Panc1 (cell line): ENCODE measurements around the gene XRCC4. TPM values are rescaled to one million over a fixed set of nuclear protein-coding genes. Genes with fewer than 3 reads are reported as not detected.

Experiments
- ATAC-seq: fragments of 200-7000 bp; cut with Tn5 transposase; 2 replicates; pipeline ENCODE4 v1.9.1; 2020; ENCODE audit warnings: mild to moderate bottlenecking, moderate library complexity
- BruUV-seq: library from RNA; stranded (reverse); fragments of 400-500 nt; replicated peaks from 2 replicates; lab custom pipeline; 2021; lab: Mats Ljungman, UMichigan
- CTCF ChIA-PET: fragments of 300-600 bp; sonication (Branson Sonifier 250); formaldehyde crosslinking; loops from one replicate; lab custom pipeline; 2022; ENCODE audit warnings: antibody characterized with exemption; lab: Charles Lee
- POLR2A ChIA-PET: fragments of 300-600 bp; sonication (Branson Sonifier 250); formaldehyde crosslinking; loops from one replicate; lab custom pipeline; 2022; ENCODE audit warnings: antibody characterized with exemption; lab: Charles Lee
- DNase-seq: peaks from one replicate; pipeline ENCODE4 v3.0.0-alpha.2; 2010; ENCODE audit warnings: low read depth, low spot score
- H3K27ac ChIP-seq: 2 replicates; pipeline ENCODE4 v1.5.1; 2011; ENCODE audit warnings: mild to moderate bottlenecking, low read length, inconsistent platforms
- H3K27me3 ChIP-seq: fragments of 200-500 bp; sonication (Bioruptor generic); 2 replicates; pipeline ENCODE4 v1.6.0; 2014; ENCODE audit warnings: low read length, inconsistent platforms; ENCODE audit not compliant: control insufficient read depth, insufficient read depth
- H3K36me3 ChIP-seq: fragments of 200-500 bp; sonication (Bioruptor generic); 2 replicates; pipeline ENCODE4 v1.5.1; 2014; ENCODE audit warnings: inconsistent platforms, mild to moderate bottlenecking, low read length, moderate library complexity; ENCODE audit not compliant: control insufficient read depth, insufficient read depth
- H3K4me1 ChIP-seq: 2 replicates; pipeline ENCODE4 v1.5.1; 2011; ENCODE audit warnings: inconsistent platforms, mild to moderate bottlenecking, low read length, moderate library complexity; ENCODE audit not compliant: control insufficient read depth, insufficient read depth
- H3K4me3 ChIP-seq, 2 experiments: 2 replicates each; pipeline ENCODE4 v1.5.1; 2011 to 2012; ENCODE audit warnings: low read depth in 2 of 2, low read length in 2 of 2, mild to moderate bottlenecking in 2 of 2, inconsistent platforms in 1 of 2, moderate library complexity in 1 of 2
- H3K9me3 ChIP-seq: fragments of 200-500 bp; sonication (Bioruptor generic); 2 replicates; pipeline ENCODE4 v1.5.1; 2014; ENCODE audit warnings: low read depth, mild to moderate bottlenecking, inconsistent platforms, low read length, moderate library complexity; ENCODE audit not compliant: control insufficient read depth, insufficient read depth
- POLR2AphosphoS5 ChIP-seq: IDR thresholded peaks from 2 replicates; pipeline ENCODE4 v1.6.1; 2012; ENCODE audit warnings: mild to moderate bottlenecking, low read depth, low read length, moderate library complexity
- SIN3A ChIP-seq: IDR thresholded peaks from 2 replicates; pipeline ENCODE4 v1.6.1; 2012; ENCODE audit warnings: low read depth, mild to moderate bottlenecking, low read length, moderate library complexity, borderline replicate concordance; ENCODE audit not compliant: insufficient read depth
- TCF7L2 ChIP-seq: IDR thresholded peaks from 2 replicates; pipeline ENCODE4 v1.6.1; 2011; ENCODE audit warnings: mild to moderate bottlenecking, low read depth, low read length, inconsistent platforms
- in situ Hi-C: cut with HindIII; loops from 2 replicates; pipeline ENCODE4 v1.10.0; 2016; ENCODE audit warnings: low sequenced_read_pairs, low pct_unique_long_range_greater_than_20kb
- intact Hi-C: fragments of 100-400 bp; cut with micrococcal nuclease; formaldehyde crosslinking; loops from one replicate; pipeline ENCODE4 v1.10.0; 2022; ENCODE audit not compliant: unreplicated experiment
- total RNA-seq: library from RNA; stranded (reverse); gene quantifications from one replicate; pipeline ENCODE4 v1.2.1, GENCODE V29; 2021; ENCODE audit not compliant: unreplicated experiment
- TF ChIP-seq, protein P1 (sequence below), 2 experiments: IDR thresholded peaks; 2 replicates each; pipeline ENCODE4 v1.6.1; 2011 to 2012; ENCODE audit warnings: low read depth in 2 of 2, control low read depth in 1 of 2, low read length in 1 of 2, mild to moderate bottlenecking in 1 of 2, moderate library complexity in 1 of 2; ENCODE audit not compliant: insufficient read depth in 1 of 2
- TF ChIP-seq, protein P2 (sequence below): fragments of 450-650 bp; IDR thresholded peaks from 2 replicates; pipeline ENCODE4 v1.5.1; 2017; ENCODE audit warnings: mild to moderate bottlenecking

The XRCC4 gene
- total RNA-seq, 1 experiment from 2014 or later, result 12.5 TPM

DNA sequence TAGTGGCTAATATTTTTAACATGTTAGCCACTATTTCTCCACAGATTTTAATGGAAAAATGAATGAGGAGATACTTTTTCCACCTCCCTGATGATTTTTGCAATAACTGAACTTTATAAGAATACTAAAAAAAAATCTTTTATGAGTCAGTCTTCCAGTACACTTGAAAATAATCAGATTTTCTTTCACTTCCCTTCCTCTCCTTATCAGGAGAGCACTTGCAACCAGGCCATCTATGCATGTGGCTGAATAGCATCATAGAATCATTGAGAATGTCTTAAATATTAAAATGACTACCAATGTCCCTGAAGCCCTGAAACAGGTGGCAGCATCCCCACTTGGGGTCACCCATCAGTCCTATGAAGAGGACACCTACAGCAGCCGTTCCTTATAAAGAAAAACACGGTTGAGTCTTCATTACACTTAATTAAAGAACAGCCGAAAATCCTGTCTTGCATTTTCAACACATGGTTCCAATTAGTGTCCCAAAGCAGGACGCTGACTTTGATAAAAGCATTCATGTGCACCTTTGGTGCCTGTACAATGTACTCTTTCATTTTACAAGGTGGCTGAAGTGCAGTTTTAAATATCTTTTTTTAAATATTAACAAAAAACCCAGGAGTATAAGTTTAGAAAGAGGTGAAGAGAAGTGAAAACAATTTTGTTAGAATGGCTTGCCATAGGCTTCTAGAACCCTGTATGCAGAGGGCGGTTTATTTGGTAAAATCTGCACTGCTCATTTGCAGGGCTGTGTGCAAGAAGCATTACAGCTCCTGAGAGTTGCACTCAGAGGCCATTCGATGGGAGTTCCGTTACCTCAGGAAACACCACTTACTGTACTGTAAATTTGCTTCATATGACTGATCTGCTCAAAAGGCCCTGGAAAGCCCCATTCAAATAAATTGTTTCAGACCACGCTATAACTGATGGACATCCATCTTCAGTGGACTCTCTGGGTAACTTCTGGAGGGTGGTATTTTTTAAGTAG, 287.3 kb downstream of the XRCC4 start:
- H3K4me1 ChIP-seq, result no peaks in the 10 kb centered on the region
- no peak overlapping the region for H3K4me3 ChIP-seq
- no TSS peak for BruUV-seq
- ChIA-PET CTCF (no interaction called here), POLR2A (no interaction called here)
- no peak for TF ChIP-seq TCF7L2
- TF ChIP-seq, protein P1, sequence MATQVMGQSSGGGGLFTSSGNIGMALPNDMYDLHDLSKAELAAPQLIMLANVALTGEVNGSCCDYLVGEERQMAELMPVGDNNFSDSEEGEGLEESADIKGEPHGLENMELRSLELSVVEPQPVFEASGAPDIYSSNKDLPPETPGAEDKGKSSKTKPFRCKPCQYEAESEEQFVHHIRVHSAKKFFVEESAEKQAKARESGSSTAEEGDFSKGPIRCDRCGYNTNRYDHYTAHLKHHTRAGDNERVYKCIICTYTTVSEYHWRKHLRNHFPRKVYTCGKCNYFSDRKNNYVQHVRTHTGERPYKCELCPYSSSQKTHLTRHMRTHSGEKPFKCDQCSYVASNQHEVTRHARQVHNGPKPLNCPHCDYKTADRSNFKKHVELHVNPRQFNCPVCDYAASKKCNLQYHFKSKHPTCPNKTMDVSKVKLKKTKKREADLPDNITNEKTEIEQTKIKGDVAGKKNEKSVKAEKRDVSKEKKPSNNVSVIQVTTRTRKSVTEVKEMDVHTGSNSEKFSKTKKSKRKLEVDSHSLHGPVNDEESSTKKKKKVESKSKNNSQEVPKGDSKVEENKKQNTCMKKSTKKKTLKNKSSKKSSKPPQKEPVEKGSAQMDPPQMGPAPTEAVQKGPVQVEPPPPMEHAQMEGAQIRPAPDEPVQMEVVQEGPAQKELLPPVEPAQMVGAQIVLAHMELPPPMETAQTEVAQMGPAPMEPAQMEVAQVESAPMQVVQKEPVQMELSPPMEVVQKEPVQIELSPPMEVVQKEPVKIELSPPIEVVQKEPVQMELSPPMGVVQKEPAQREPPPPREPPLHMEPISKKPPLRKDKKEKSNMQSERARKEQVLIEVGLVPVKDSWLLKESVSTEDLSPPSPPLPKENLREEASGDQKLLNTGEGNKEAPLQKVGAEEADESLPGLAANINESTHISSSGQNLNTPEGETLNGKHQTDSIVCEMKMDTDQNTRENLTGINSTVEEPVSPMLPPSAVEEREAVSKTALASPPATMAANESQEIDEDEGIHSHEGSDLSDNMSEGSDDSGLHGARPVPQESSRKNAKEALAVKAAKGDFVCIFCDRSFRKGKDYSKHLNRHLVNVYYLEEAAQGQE (IDR thresholded peaks at IDR 0.05; ENCODE audit: insufficient read depth in 1 of 2, low read depth in 2 of 2, low read length in 1 of 2), result no peak
- TF ChIP-seq POLR2AphosphoS5, result no peak
- TF ChIP-seq, protein P2, sequence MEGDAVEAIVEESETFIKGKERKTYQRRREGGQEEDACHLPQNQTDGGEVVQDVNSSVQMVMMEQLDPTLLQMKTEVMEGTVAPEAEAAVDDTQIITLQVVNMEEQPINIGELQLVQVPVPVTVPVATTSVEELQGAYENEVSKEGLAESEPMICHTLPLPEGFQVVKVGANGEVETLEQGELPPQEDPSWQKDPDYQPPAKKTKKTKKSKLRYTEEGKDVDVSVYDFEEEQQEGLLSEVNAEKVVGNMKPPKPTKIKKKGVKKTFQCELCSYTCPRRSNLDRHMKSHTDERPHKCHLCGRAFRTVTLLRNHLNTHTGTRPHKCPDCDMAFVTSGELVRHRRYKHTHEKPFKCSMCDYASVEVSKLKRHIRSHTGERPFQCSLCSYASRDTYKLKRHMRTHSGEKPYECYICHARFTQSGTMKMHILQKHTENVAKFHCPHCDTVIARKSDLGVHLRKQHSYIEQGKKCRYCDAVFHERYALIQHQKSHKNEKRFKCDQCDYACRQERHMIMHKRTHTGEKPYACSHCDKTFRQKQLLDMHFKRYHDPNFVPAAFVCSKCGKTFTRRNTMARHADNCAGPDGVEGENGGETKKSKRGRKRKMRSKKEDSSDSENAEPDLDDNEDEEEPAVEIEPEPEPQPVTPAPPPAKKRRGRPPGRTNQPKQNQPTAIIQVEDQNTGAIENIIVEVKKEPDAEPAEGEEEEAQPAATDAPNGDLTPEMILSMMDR, result no peak
- no peak for TF ChIP-seq SIN3A
- H3K27me3 ChIP-seq, result no peaks in the 10 kb centered on the region
- in situ Hi-C loops (no loop called here), intact Hi-C loops (no loop called here)
- no peaks in the 10 kb centered on the region for H3K9me3 ChIP-seq
- no peak overlapping the region for H3K27ac ChIP-seq
- no peak for DNase-seq
- H3K36me3 ChIP-seq, result no peaks in the 10 kb centered on the region
- ATAC-seq, result no peak

DNA sequence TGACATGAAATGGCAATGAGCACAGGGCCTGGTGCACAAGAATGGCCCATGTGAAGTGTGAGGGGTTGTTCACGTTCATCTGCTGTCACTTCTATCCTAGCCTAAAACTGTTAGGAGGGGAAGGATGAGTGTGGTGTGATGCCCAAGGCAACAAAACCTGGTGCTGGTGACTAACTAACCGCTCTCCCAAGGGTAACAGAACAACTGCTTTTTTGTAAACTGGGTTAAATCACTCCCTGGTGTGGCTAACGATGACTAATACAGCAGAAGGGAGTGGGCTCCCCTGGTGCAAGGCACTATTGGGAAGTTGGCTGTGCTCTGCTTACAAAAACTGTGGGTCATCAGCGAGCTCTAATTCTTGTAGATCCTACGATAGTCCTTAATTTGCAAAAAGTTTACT, 291.0 kb downstream of the XRCC4 start:
- POLR2A ChIA-PET, result no interaction called here
- H3K36me3 ChIP-seq, result no peaks in the 10 kb centered on the region
- CTCF ChIA-PET, result no interaction called here
- ATAC-seq (no peak), DNase-seq (no peak)
- BruUV-seq, result no TSS peak
- intact Hi-C loops, result no loop called here
- in situ Hi-C loops, result no loop called here
- H3K4me3 ChIP-seq, result no peak overlapping the region
- TF ChIP-seq SIN3A (no peak), TCF7L2 (no peak), POLR2AphosphoS5 (no peak)
- TF ChIP-seq, protein P1 (IDR thresholded peaks at IDR 0.05; ENCODE audit: insufficient read depth in 1 of 2, low read depth in 2 of 2, low read length in 1 of 2), result no peak
- TF ChIP-seq, protein P2, result no peak
- H3K27me3 ChIP-seq, result no peaks in the 10 kb centered on the region
- H3K9me3 ChIP-seq, result no peaks in the 10 kb centered on the region
- no peaks in the 10 kb centered on the region for H3K4me1 ChIP-seq
- no peak overlapping the region for H3K27ac ChIP-seq
